HG02678 (cell line): ENCODE measurements around the gene BANF2.
"Not testable (repeated sequence)": the region's sequence is repeated elsewhere in the genome, so short reads cannot be mapped to it uniquely, and the experiment has no call there.

Experiments
- ATAC-seq: cut with Tn5 transposase; IDR thresholded peaks from one replicate; pipeline ENCODE4 v1.9.1; 2021; ENCODE audit warnings: mild to moderate bottlenecking, moderate library complexity; ENCODE audit not compliant: unreplicated experiment

Gene BANF2

DNA sequence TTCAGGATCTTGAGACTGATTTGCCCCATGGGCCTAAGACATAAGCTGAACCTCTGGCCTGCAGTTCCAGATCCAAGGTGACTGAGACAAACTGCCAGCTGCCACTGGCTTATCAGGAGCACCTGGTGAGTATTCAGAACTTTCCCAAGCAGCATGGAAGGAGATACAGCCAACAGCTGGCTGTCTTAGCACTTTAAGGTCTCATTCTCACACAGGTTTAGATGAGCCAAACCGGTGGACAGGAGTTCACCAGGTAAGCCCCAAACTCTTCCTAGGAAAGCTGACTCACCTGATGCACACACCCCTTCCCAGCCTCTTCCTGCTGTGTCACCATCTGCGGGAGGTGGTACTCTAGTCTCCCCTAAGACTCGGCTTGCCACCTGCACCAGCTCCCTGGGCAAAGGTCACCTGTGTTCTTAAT is at the start of gene BANF2:
Gene BANF2, plus strand, starts transcription at position 36 of the 421 bp plus-strand sequence. CDS start 25,060 bp downstream, outside the sequence.
- ATAC-seq: no peak

GRCh38 chr20:17650301-17651128 is 49.3 kb upstream of the BANF2 start:
- ATAC-seq: no peak

GRCh38 chr20:17651129-17651759 is 48.5 kb upstream of the BANF2 start:
- ATAC-seq: no peak

DNA sequence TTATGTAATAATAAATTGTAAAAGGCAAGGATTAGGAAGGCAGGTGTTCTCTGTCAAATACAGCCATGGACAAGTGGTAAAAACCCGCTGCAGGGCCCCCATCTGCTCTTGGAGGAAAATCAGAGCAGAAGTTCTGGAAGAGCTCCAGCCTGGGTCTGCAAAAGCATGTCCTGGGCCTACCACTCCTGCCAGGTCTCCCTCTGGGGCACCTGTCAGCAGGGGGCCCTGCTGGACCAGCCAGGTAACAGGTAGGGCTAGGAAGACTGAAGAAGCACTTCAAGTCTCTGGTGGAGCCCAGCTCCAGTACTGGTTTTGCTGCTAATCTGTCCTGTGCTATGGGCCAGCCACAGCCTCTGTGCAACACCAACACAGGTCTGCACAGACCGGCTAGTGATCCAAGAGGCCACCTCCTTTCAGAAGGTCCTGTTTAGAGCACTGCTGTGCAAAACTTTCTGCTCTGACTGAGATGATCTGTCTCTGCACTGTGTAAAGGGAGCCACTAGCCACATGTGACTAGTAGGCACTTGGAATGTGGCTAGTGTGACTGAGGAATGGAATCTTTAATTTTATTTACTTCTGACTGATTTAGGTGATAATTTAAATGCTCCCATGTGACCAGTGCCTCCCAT is 47.9 kb upstream of the BANF2 start:
- no peak for ATAC-seq

- ATAC-seq: no peak
These were observed 47.4 kb upstream of the BANF2 start for GRCh38 chr20:17652411-17652810.

GRCh38 chr20:17653835-17654648 is 45.7 kb upstream of the BANF2 start:
- ATAC-seq: no peak

DNA sequence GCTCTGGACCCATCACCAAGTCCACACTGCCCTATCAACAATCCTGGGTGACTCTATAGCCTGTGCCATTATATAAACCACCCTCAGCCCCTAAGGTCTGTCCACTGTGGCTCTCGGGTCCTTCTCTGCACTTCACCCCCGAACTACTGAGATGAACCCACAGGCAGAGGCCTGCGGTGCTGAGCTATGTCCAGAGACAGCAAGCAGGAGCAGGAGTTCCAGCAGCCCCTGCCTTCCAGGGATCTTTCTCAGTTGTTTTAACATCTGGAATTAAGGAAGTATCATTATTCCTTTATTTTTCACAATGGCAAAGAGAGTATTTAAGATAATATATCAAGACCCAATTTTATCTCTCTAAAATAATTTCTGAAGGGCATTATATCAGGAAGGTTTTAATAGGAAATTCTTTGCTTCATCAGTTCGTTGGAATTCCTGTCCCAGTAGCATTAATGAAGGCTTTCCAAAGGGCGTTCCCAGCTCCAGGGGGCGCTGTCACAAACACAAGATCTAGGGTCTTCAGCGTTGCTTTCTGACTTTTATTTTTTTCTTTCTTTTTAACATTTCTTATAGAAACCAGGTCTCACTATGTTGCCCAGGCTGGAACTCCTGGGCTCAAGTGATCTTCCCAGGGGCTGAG is 45.0 kb upstream of the BANF2 start:
- no peak for ATAC-seq

DNA sequence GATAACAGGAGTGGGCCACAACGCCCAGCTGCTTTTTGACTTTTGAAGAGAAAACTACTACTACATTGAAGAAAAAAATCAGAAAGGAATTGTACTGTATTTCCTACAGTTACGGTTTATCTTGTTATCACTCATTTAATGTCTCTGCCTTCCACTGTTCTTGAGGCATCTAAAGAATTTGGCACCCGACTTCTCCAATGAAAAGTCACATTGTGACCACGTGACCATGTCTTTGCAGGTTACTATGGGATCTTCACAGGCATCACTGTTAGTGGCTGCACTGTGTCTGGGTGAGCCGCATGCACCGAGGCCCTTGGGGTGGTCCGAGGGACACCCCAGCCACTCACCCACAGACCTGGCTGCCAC is 44.5 kb upstream of the BANF2 start:
- no peak for ATAC-seq

- no peak for ATAC-seq
These were observed 43.8 kb upstream of the BANF2 start for GRCh38 chr20:17655865-17656479.

DNA sequence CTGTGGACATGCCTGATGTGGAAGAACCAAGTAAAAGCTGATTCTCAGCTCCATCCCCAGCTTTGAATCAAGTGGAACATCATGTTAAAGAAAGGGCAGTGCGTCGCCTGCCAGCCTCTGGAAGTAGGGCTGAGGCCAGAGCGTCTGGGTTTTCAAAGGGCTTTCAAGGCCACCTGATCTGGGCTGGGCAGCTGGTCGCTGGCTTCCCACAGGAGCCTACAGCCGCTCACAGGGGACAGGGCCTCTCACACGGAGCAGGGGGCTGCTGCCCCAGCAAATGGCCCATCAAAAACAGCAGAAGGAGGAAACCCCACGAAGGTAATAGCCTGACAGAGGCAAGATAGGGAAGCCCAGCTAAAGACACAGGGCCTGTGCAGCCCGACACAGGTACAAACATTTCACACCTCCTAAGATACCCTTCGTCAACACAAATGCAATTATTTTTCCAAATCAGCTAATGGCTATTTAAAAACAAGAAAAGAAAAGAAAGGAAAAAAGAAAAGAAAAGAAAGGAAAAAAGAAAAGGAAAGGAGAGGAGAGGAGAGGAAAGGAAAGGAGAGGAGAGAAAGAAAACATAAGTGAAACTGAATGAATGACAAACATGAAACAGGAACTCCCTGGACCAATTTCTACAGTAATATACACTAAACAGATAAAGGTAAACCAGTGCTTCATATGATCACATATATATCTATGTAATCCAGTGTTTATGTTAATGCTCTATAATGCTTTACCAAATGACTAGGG is 42.5 kb upstream of the BANF2 start:
- ATAC-seq: no peak

DNA sequence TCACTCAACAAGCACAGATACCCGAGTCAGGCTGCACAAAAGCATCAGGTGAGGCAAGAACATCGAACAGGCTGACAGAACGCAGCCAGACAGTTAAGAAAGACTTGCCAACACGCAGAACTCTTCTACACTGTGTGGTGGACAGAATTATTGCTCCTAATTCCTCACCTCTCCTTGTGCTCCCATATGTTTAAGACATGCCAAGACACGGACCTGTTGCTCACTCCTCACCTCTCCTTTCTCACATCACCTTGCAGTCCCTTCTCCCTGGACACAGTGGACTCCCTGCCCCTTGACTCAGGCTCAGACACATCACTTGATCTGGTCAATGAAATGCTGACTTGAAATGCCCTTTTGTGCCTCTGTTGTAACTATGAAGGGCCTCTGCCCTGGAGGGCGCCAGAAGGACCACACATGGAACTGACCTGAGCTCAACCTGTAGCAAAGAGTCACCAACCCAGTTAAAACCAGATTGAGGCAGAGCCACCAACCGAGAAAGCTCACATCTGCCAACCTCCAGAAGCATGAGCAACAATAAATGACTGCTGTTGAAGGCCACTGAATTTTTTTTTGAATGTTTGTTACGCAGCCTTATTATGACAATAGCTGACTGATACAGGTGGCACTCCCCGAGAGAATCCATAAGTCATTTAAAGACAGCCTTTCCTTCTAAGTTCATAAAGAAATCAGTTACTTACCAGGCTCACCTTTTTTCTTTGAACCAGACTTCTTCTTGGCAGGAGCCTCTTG is 41.7 kb upstream of the BANF2 start:
- ATAC-seq: no peak

DNA sequence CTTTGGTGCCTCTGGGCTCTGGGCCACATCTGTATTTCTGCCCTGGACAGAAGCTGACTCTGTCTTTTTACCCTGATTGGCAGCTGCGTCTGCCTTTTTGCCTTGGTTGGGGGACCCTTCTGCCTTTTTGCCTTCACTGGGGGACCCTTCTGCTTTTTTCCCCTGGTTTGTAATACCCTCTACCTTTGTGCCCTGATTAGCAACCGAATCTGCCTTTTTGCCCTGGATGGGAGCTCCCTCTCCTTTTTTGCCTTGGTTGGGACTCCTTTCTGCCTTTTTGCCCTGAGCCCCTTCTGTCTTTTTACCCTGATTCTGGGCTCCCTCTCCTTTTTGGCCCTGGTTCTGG is 41.1 kb upstream of the BANF2 start:
- no peak for ATAC-seq

DNA sequence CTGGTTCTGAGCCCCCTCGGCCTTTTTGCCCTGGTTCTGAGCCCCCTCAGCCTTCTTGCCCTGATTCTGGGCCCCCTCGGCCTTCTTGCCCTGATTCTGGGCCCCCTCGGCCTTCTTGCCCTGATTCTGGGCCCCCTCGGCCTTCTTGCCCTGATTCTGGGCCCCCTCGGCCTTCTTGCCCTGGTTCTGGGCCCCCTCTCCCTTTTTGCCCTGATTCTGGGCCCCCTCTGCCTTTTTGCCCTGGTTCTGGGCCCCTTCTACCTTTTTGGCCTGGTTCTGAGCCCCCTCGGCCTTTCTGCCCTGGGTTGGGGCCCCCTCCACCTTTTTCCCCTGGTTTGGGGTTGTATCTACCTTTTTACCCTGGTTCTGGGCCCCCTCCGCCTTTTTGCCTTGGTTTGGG is 40.4 kb upstream of the BANF2 start:
- ATAC-seq: not testable (repeated sequence)

- ATAC-seq: no peak
These were observed 40.0 kb upstream of the BANF2 start for GRCh38 chr20:17659801-17660200.

- ATAC-seq: no peak
These were observed 39.1 kb upstream of the BANF2 start for GRCh38 chr20:17660667-17661066.

- ATAC-seq: no peak
These were observed 38.5 kb upstream of the BANF2 start for GRCh38 chr20:17661121-17661744.

GRCh38 chr20:17662333-17663039 is 37.3 kb upstream of the BANF2 start:
- no peak for ATAC-seq

GRCh38 chr20:17663040-17663399 is 36.7 kb upstream of the BANF2 start:
- ATAC-seq: no peak
